ENCODE measurements around the gene SCUBE1. TPM values are rescaled to one million over a fixed set of nuclear protein-coding genes. Genes with fewer than 3 reads are reported as not detected.
A peak's percentile ranks its signal among the peaks of the same experiment; 100 is the strongest.

SCUBE1 gene
- total and polyA plus RNA-seq, 2 of the 4 experiments (the other 2 are of a cell fraction), result not detected

GRCh38 chr22:43241138-43241597, 102.0 kb downstream of the SCUBE1 start:
- Histone ChIP-seq H3K9me3 (ENCODE audit: control insufficient read depth, insufficient read depth, low read length) (no peaks in the 10 kb centered on the region), H2AFZ (replicated peaks; ENCODE audit: low read length, poor library complexity) (no peak overlapping the region), H3K4ac (ENCODE audit: low read depth, low read length) (no peak overlapping the region), H3K14ac (replicated peaks; ENCODE audit: low read depth, low read length) (no peak overlapping the region), H2AK9ac (replicated peaks; ENCODE audit: low read depth, low read length, poor library complexity) (peak overlapping the region; percentile 78), H3K27me3 (ENCODE audit: control insufficient read depth, insufficient read depth, low read length) (peaks cover 47% of the 10 kb centered on the region), H3K27ac (ENCODE audit: insufficient read depth, low read length) (no peak overlapping the region), H3K18ac (ENCODE audit: low read depth, low read length) (no peak overlapping the region), H3K23ac (ENCODE audit: low read depth, low read length) (no peak overlapping the region), H3K79me1 (ENCODE audit: low read depth in 1 of 2, low read length in 2 of 2) (no peaks in the 10 kb centered on the region), H3K4me3 (ENCODE audit: insufficient read depth, low read depth, low read length) (no peak overlapping the region), H3K9me1 (ENCODE audit: insufficient read depth, low read length) (no peaks in the 10 kb centered on the region), H4K5ac (ENCODE audit: low read depth, low read length) (no peak overlapping the region), H4K8ac (ENCODE audit: low read depth in 2 of 2, low read length in 2 of 2) (no peak overlapping the region), H2BK5ac (ENCODE audit: low read depth, low read length, poor library complexity, severe bottlenecking) (no peak overlapping the region), H3K4me1 (ENCODE audit: control insufficient read depth, insufficient read depth, low read length) (no peaks in the 10 kb centered on the region), H2BK120ac (ENCODE audit: low read depth, low read length) (no peak overlapping the region), H3K56ac (ENCODE audit: extremely low read depth, insufficient read depth, low read length) (no peak overlapping the region), H3K4me2 (ENCODE audit: low read depth, low read length) (no peak overlapping the region), H4K91ac (ENCODE audit: insufficient read depth, low read depth, low read length) (no peak overlapping the region), H2BK15ac (ENCODE audit: low read depth, low read length) (no peak overlapping the region), H2BK20ac (ENCODE audit: low read depth, low read length) (no peak overlapping the region), H3K9ac (ENCODE audit: low read depth, low read length) (no peak overlapping the region), H2AK5ac (ENCODE audit: low read depth, low read length) (no peak overlapping the region), H3K36me3 (ENCODE audit: control insufficient read depth, insufficient read depth, low read length) (no peaks in the 10 kb centered on the region), H4K20me1 (ENCODE audit: insufficient read depth, low read length) (no peaks in the 10 kb centered on the region)
- BruUV-seq (replicated peaks), result no TSS peak
- POLR2A ChIA-PET (ENCODE audit: unreplicated experiment), result no interaction called here
- intact Hi-C loops (cut with micrococcal nuclease), result no loop called here
- 49% methylated on average over 5 of the region's 15 CpGs; no CpG with 5 or more reads in 1 of the 2 experiments for WGBS, 2 experiments (ENCODE audit: extremely low coverage in 2 of 2, insufficient read length in 1 of 2)
- DNase-seq (no peak), ATAC-seq (ENCODE audit: low read depth) (no peak)
- CTCF ChIA-PET, result no interaction called here
- in situ Hi-C loops (cut with MboI; ENCODE audit: low sequenced_read_pairs), result no loop called here
- no peak for TF ChIP-seq ELK1 (IDR thresholded peaks at IDR 0.05; ENCODE audit: borderline replicate concordance, low read depth, low read length)
- TF ChIP-seq MXI1 (IDR thresholded peaks at IDR 0.05; ENCODE audit: borderline replicate concordance, low read depth, low read length), result no peak
- no peak for TF ChIP-seq BHLHE40 (IDR thresholded peaks at IDR 0.05; ENCODE audit: low read depth, low read length)
- no peak for TF ChIP-seq MAFK (IDR thresholded peaks at IDR 0.05; ENCODE audit: low read depth, low read length)
- no peak for TF ChIP-seq RFX5 (IDR thresholded peaks at IDR 0.05; ENCODE audit: low read depth, low read length)
- no peak for TF ChIP-seq NFE2L2 (IDR thresholded peaks at IDR 0.05; ENCODE audit: low read depth, low read length)
- no peak for TF ChIP-seq CHD1 (IDR thresholded peaks at IDR 0.05; ENCODE audit: low read depth, low read length)
- TF ChIP-seq MAZ (IDR thresholded peaks at IDR 0.05; ENCODE audit: borderline replicate concordance, low read depth, low read length), result no peak
- TF ChIP-seq SMC3 (IDR thresholded peaks at IDR 0.05; ENCODE audit: low read depth, low read length), result no peak
- no peak for TF ChIP-seq CEBPB (IDR thresholded peaks at IDR 0.05; ENCODE audit: low read depth, low read length)
- TF ChIP-seq FOS (IDR thresholded peaks at IDR 0.05; ENCODE audit: low read depth, low read length), result no peak
- TF ChIP-seq POLR2A (IDR thresholded peaks at IDR 0.05; ENCODE audit: low read depth, low read length), result no peak
- dilution Hi-C loops (cut with HindIII; ENCODE audit: low sequenced_read_pairs, unreplicated experiment), result no loop called here

Measured in IMR-90 (cell line).